ENCODE results near the gene CPLX3. TPM values are rescaled to one million over a fixed set of nuclear protein-coding genes. Genes with fewer than 3 reads are reported as not detected.

Gene CPLX3
- total RNA-seq, 1 experiment from 2014 or later = 0.21 TPM

- BruUV-seq (replicated peaks) = no TSS peak
- intact Hi-C loops (cut with micrococcal nuclease; ENCODE audit: unreplicated experiment) = no loop called here
- peaks cover 3% of the 10 kb centered on the region for H3K36me3 Mint-ChIP-seq (ENCODE audit: insufficient read depth, unreplicated experiment)
- H3K27me3 Mint-ChIP-seq (ENCODE audit: unreplicated experiment) = no peaks in the 10 kb centered on the region
- no peak for DNase-seq
- H3K9me3 Mint-ChIP-seq (ENCODE audit: low read depth, unreplicated experiment) = no peaks in the 10 kb centered on the region
- CTCF ChIA-PET = interaction anchor here (0.6 to 1.7 kb wide), 6 partner anchors 10 to 148 kb away, joined by 3 to 6 read pairs (median 3); partner anchors contain the start of gene CYP1A1
- TF ChIP-seq CTCF (IDR thresholded peaks at IDR 0.05; ENCODE audit: unreplicated experiment) = no peak
- H3K4me1 Mint-ChIP-seq (ENCODE audit: low read depth, unreplicated experiment) = peaks cover 44% of the 10 kb centered on the region
- no peak overlapping the region for H3K27ac Mint-ChIP-seq (ENCODE audit: unreplicated experiment)
- no peak overlapping the region for H3K4me3 Mint-ChIP-seq (ENCODE audit: low read depth, unreplicated experiment)
Observed at GRCh38 chr15:74789741-74790079, 36.7 kb upstream of the CPLX3 start.

- DNase-seq = peak; percentile 69
- no peak for TF ChIP-seq CTCF (IDR thresholded peaks at IDR 0.05; ENCODE audit: unreplicated experiment)
- H3K36me3 Mint-ChIP-seq (ENCODE audit: insufficient read depth, unreplicated experiment) = peaks cover 4% of the 10 kb centered on the region
- no peaks in the 10 kb centered on the region for H3K9me3 Mint-ChIP-seq (ENCODE audit: low read depth, unreplicated experiment)
- no peaks in the 10 kb centered on the region for H3K27me3 Mint-ChIP-seq (ENCODE audit: unreplicated experiment)
- no TSS peak for BruUV-seq (replicated peaks)
- CTCF ChIA-PET = interaction anchor here (0.6 to 1.7 kb wide), 4 partner anchors 10 to 75 kb away, joined by 3 to 6 read pairs (median 3); no protein-coding TSS in a partner anchor
- H3K4me3 Mint-ChIP-seq (ENCODE audit: low read depth, unreplicated experiment) = no peak overlapping the region
- no peak overlapping the region for H3K27ac Mint-ChIP-seq (ENCODE audit: unreplicated experiment)
- intact Hi-C loops (cut with micrococcal nuclease; ENCODE audit: unreplicated experiment) = no loop called here
- H3K4me1 Mint-ChIP-seq (ENCODE audit: low read depth, unreplicated experiment) = peaks cover 38% of the 10 kb centered on the region
Observed at GRCh38 chr15:74790080-74790916, 36.1 kb upstream of the CPLX3 start.

- Mint-ChIP-seq H3K9me3 (ENCODE audit: low read depth, unreplicated experiment) (no peaks in the 10 kb centered on the region), H3K4me3 (ENCODE audit: low read depth, unreplicated experiment) (no peak overlapping the region), H3K4me1 (ENCODE audit: low read depth, unreplicated experiment) (peaks cover 36% of the 10 kb centered on the region), H3K36me3 (ENCODE audit: insufficient read depth, unreplicated experiment) (peaks cover 6% of the 10 kb centered on the region), H3K27me3 (ENCODE audit: unreplicated experiment) (no peaks in the 10 kb centered on the region), H3K27ac (ENCODE audit: unreplicated experiment) (no peak overlapping the region)
- intact Hi-C loops (cut with micrococcal nuclease; ENCODE audit: unreplicated experiment) = no loop called here
- TF ChIP-seq CTCF (IDR thresholded peaks at IDR 0.05; ENCODE audit: unreplicated experiment) = no peak
- BruUV-seq (replicated peaks) = no TSS peak
- CTCF ChIA-PET = no interaction called here
- no peak for DNase-seq
Observed at GRCh38 chr15:74791007-74791406, 35.4 kb upstream of the CPLX3 start.

GRCh38 chr15:74791667-74792066 lies 34.8 kb upstream of the CPLX3 start:
- H3K27ac Mint-ChIP-seq (ENCODE audit: unreplicated experiment) = no peak overlapping the region
- H3K36me3 Mint-ChIP-seq (ENCODE audit: insufficient read depth, unreplicated experiment) = peaks cover 10% of the 10 kb centered on the region
- H3K27me3 Mint-ChIP-seq (ENCODE audit: unreplicated experiment) = no peaks in the 10 kb centered on the region
- peaks cover 36% of the 10 kb centered on the region for H3K4me1 Mint-ChIP-seq (ENCODE audit: low read depth, unreplicated experiment)
- BruUV-seq (replicated peaks) = no TSS peak
- CTCF ChIA-PET = interaction anchor here (0.6 kb wide), 1 partner anchor 64 kb away, joined by 7 read pairs; no protein-coding TSS in a partner anchor
- no peak for TF ChIP-seq CTCF (IDR thresholded peaks at IDR 0.05; ENCODE audit: unreplicated experiment)
- intact Hi-C loops (cut with micrococcal nuclease; ENCODE audit: unreplicated experiment) = no loop called here
- DNase-seq = no peak
- H3K9me3 Mint-ChIP-seq (ENCODE audit: low read depth, unreplicated experiment) = no peaks in the 10 kb centered on the region
- no peak overlapping the region for H3K4me3 Mint-ChIP-seq (ENCODE audit: low read depth, unreplicated experiment)

Measured in Calu3 (cell line).